Peyer's patch (tissue), 4 donors: ENCODE data around the gene ATP6V1G2. TPM values are rescaled to one million over a fixed set of nuclear protein-coding genes. Genes with fewer than 3 reads are reported as not detected.

Experiments used
- DNase-seq, 3 donors: peaks; one replicate each; pipeline ENCODE4 v3.0.0-alpha.2; 2017 to 2019
- H3K27ac ChIP-seq, 4 donors: fragments of 200-600 bp; sonication (generic); one replicate each; pipeline ENCODE4 v1.5.1; 2016 to 2019
- H3K27me3 ChIP-seq, 2 donors: fragments of 200-600 bp; sonication (generic); one replicate each; pipeline ENCODE4 v1.5.1; 2019
- H3K36me3 ChIP-seq, 3 donors: fragments of 200-600 bp; sonication (generic); one replicate each; pipeline ENCODE4 v1.5.1; 2016 to 2019
- H3K4me1 ChIP-seq, 4 donors: fragments of 200-600 bp; sonication (generic); one replicate each; pipeline ENCODE4 v1.5.1; 2016 to 2019
- H3K4me3 ChIP-seq, 4 donors: fragments of 200-600 bp; sonication (generic); 1 replicate in 3 of 4; 2 replicates in 1 of 4; pipeline ENCODE4 v1.5.1; 2016 to 2019; ENCODE audit warnings: mild to moderate bottlenecking in 1 of 4
- H3K9me3 ChIP-seq, 4 donors: fragments of 200-600 bp; sonication (generic); one replicate each; pipeline ENCODE4 v1.5.1; 2016 to 2019; ENCODE audit warnings: mild to moderate bottlenecking in 1 of 4
- POLR2A ChIP-seq, 2 donors: fragments of 450-650 bp; IDR thresholded peaks; one replicate each; pipeline ENCODE4 v1.5.1; 2017; ENCODE audit warnings: antibody characterized with exemption in 2 of 2, mild to moderate bottlenecking in 2 of 2, moderate library complexity in 2 of 2
- total RNA-seq, 4 donors: library from RNA; depleted of rRNA; stranded (reverse); fragments of >200 nt; gene quantifications; one replicate each; pipeline ENCODE4 v1.1.0, GENCODE V29; 2016
- TF ChIP-seq, protein P1 (sequence below), 6 experiments: fragments of 450-650 bp in 4 of 6; fragments of 200-600 bp in 2 of 6; sonication (generic) in 1 of 6; IDR thresholded peaks; one replicate each; pipeline ENCODE4 v1.5.1; 2017 to 2019; ENCODE audit warnings: antibody characterized with exemption in 6 of 6, mild to moderate bottlenecking in 3 of 6, moderate library complexity in 1 of 6

Gene ATP6V1G2
- total RNA-seq, 4 donors from 2014 or later: not detected

DNA sequence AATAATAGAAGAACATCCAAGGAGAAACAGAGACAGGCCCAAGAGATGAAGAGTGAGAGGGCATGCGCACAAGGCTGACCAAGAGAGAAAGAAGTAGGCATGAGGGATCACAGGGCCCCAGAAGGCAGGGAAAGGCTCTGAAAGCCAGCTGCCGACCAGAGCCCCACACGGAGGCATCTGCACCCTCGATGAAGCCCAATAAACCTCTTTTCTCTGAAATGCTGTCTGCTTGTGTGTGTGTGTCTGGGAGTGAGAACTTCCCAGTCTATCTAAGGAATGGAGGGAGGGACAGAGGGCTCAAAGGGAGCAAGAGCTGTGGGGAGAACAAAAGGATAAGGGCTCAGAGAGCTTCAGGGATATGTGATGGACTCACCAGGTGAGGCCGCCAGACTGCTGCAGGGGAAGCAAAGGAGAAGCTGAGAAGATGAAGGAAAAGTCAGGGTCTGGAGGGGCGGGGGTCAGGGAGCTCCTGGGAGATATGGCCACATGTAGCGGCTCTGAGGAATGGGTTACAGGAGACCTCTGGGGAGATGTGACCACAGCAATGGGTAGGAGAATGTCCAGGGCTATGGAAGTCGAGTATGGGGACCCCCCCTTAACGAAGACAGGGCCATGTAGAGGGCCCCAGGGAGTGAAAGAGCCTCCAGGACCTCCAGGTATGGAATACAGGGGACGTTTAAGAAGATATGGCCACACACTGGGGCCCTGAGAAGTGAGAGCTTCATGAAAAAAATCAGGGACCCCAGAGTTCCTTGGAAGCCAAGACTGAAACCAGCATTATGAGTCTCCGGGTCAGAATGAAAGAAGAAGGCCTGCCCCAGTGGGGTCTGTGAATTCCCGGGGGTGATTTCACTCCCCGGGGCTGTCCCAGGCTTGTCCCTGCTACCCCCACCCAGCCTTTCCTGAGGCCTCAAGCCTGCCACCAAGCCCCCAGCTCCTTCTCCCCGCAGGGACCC lies 28.0 kb upstream of the ATP6V1G2 start:
- H3K36me3 ChIP-seq: no peaks in the 10 kb centered on the region
- H3K4me3 ChIP-seq: peak overlapping the region in 1 of 4 donors; percentile 55
- TF ChIP-seq, protein P1, sequence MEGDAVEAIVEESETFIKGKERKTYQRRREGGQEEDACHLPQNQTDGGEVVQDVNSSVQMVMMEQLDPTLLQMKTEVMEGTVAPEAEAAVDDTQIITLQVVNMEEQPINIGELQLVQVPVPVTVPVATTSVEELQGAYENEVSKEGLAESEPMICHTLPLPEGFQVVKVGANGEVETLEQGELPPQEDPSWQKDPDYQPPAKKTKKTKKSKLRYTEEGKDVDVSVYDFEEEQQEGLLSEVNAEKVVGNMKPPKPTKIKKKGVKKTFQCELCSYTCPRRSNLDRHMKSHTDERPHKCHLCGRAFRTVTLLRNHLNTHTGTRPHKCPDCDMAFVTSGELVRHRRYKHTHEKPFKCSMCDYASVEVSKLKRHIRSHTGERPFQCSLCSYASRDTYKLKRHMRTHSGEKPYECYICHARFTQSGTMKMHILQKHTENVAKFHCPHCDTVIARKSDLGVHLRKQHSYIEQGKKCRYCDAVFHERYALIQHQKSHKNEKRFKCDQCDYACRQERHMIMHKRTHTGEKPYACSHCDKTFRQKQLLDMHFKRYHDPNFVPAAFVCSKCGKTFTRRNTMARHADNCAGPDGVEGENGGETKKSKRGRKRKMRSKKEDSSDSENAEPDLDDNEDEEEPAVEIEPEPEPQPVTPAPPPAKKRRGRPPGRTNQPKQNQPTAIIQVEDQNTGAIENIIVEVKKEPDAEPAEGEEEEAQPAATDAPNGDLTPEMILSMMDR (IDR thresholded peaks at IDR 0.05): no peak
- TF ChIP-seq POLR2A (IDR thresholded peaks at IDR 0.05): no peak
- DNase-seq: no peak
- H3K27me3 ChIP-seq: no peaks in the 10 kb centered on the region
- peaks cover 0 to 24% (median under 1%) of the 10 kb centered on the region in 4 donors for H3K4me1 ChIP-seq
- H3K27ac ChIP-seq: peak overlapping the region; percentile 68 to 93 (median 73)
- no peaks in the 10 kb centered on the region for H3K9me3 ChIP-seq

DNA sequence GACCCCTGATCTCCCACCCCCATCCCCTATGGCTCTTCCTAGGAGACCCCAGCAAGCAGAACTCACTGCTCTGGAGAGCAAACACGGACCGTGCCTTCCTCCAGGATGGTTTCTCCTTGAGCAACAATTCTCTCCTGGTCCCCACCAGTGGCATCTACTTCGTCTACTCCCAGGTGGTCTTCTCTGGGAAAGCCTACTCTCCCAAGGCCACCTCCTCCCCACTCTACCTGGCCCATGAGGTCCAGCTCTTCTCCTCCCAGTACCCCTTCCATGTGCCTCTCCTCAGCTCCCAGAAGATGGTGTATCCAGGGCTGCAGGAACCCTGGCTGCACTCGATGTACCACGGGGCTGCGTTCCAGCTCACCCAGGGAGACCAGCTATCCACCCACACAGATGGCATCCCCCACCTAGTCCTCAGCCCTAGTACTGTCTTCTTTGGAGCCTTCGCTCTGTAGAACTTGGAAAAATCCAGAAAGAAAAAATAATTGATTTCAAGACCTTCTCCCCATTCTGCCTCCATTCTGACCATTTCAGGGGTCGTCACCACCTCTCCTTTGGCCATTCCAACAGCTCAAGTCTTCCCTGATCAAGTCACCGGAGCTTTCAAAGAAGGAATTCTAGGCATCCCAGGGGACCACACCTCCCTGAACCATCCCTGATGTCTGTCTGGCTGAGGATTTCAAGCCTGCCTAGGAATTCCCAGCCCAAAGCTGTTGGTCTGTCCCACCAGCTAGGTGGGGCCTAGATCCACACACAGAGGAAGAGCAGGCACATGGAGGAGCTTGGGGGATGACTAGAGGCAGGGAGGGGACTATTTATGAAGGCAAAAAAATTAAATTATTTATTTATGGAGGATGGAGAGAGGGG lies 27.1 kb upstream of the ATP6V1G2 start:
- DNase-seq: no peak
- Histone ChIP-seq H3K4me3 (no peak overlapping the region), H3K9me3 (no peaks in the 10 kb centered on the region), H3K4me1 (peaks cover 0 to 31% (median 3%) of the 10 kb centered on the region in 4 donors), H3K36me3 (no peaks in the 10 kb centered on the region), H3K27ac (peak overlapping the region in 3 of 4 donors; percentile 72 to 93 (median 76)), H3K27me3 (no peaks in the 10 kb centered on the region)
- no peak for TF ChIP-seq POLR2A (IDR thresholded peaks at IDR 0.05)
- TF ChIP-seq, protein P1 (IDR thresholded peaks at IDR 0.05): no peak

DNA sequence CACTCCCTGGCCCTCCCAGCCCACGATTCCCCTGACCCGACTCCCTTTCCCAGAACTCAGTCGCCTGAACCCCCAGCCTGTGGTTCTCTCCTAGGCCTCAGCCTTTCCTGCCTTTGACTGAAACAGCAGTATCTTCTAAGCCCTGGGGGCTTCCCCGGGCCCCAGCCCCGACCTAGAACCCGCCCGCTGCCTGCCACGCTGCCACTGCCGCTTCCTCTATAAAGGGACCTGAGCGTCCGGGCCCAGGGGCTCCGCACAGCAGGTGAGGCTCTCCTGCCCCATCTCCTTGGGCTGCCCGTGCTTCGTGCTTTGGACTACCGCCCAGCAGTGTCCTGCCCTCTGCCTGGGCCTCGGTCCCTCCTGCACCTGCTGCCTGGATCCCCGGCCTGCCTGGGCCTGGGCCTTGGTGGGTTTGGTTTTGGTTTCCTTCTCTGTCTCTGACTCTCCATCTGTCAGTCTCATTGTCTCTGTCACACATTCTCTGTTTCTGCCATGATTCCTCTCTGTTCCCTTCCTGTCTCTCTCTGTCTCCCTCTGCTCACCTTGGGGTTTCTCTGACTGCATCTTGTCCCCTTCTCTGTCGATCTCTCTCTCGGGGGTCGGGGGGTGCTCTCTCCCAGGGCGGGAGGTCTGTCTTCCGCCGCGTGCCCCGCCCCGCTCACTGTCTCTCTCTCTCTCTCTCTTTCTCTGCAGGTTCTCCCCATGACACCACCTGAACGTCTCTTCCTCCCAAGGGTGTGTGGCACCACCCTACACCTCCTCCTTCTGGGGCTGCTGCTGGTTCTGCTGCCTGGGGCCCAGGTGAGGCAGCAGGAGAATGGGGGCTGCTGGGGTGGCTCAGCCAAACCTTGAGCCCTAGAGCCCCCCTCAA lies 25.9 kb upstream of the ATP6V1G2 start, which contains the start of gene LTA:
LTA (plus strand) TSS at position 249 of the 871 bp plus-strand sequence; CDS start at position 703, 454 bp downstream.
- no peaks in the 10 kb centered on the region for H3K9me3 ChIP-seq
- H3K4me3 ChIP-seq: peak within 1 kb of the TSS; percentile 33 to 44 (median 35)
- TF ChIP-seq, protein P1 (IDR thresholded peaks at IDR 0.05): no peak
- TF ChIP-seq POLR2A (IDR thresholded peaks at IDR 0.05): no peak
- DNase-seq: peak in 2 of 3 donors; percentile 74 to 80
- H3K27me3 ChIP-seq: no peaks in the 10 kb centered on the region
- peak within 1 kb of the TSS; percentile 65 to 93 (median 74) for H3K27ac ChIP-seq
- H3K36me3 ChIP-seq: no peaks in the 10 kb centered on the region
- peaks cover 0 to 26% (median 3%) of the 10 kb centered on the region in 4 donors for H3K4me1 ChIP-seq

DNA sequence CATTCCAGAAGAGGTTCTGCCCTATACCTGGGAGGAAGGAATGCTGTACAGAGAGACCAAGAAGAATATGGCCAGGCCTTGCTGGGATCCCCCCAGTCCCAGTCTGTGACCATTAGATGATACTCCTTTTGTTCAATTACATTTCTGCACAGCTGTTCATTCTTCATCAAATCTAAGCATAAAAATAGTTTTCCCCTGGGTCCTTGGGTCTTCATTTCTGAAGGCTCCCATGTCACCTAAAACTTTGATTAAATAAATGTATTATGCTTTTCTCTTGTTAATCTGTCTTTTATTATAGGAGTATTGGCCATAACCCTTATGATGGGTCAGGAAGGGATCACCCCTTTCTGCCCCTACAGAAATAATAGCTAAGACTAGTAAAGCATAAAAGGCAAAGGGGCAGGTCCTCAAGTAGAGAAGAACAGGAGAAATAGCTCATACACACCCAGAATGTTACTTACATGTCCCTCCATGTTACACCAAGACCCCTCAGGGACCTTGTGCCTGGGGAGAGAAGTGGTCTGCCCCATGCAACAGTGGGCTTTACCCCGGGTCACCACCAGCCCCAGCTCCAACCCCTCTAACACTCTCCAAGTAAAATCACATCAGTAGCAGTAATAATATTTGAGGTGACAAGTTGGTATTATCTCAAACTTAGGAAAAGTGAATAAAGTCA lies 23.6 kb upstream of the ATP6V1G2 start:
- no peaks in the 10 kb centered on the region for H3K9me3 ChIP-seq
- no peaks in the 10 kb centered on the region for H3K27me3 ChIP-seq
- H3K36me3 ChIP-seq: no peaks in the 10 kb centered on the region
- peaks cover 0 to 20% (median 3%) of the 10 kb centered on the region in 4 donors for H3K4me1 ChIP-seq
- peak overlapping the region in 1 of 4 donors; percentile 73 for H3K27ac ChIP-seq
- DNase-seq: no peak
- H3K4me3 ChIP-seq: no peak overlapping the region
- TF ChIP-seq POLR2A (IDR thresholded peaks at IDR 0.05): no peak
- TF ChIP-seq, protein P1 (IDR thresholded peaks at IDR 0.05): no peak
